ENCODE results near the gene CUTC. TPM values are rescaled to one million over a fixed set of nuclear protein-coding genes. Genes with fewer than 3 reads are reported as not detected.
A peak's percentile ranks its signal among the peaks of the same experiment; 100 is the strongest.

The CUTC gene
- total RNA-seq, 2 donors from 2014 or later, result 8.6 to 14.8 TPM

DNA sequence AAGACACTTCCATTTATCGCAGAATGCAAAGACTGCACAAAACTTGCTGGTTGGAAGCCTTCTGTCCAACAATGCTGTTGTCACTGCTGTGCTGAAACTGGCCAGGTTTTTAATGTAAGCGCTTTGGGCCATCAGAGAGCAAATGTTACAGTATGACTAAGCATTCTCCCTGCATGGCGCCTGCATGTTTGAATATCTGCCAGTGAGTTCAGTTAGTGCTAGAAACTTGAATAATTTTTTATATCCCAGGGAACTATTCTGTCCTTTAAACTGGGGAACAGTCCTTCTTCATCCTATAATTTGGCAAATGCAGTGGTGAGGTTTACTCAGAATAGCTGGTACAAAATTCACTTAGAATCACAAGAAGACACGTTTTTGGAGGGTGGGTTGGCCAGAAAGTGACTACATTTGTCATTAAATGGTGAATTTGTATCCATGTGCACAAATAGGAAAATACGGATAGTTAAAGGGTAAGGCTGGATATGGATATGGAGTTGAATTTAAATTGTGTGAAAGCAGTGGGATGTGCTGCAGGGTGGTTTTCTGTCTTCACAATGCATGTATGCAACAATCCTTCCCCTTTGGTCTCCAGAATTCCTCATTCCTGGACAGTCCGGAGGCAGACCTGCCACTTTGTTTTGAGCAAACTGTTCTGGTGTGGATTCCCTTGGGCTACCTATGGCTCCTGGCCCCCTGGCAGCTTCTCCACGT is 52.1 kb downstream of the CUTC start:
- WGBS, 2 donors, result 81% methylated on average over 7 of the region's 7 CpGs
- no peak for TF ChIP-seq CTCF (IDR thresholded peaks at IDR 0.05)
- TF ChIP-seq POLR2A (IDR thresholded peaks at IDR 0.05), result no peak
- no peaks in the 10 kb centered on the region for H3K9me3 ChIP-seq
- no peaks in the 10 kb centered on the region for H3K27me3 ChIP-seq
- H3K36me3 ChIP-seq (replicated peaks in 1 of 2; ENCODE audit: insufficient read depth in 1 of 2, low read depth in 2 of 2), result no peaks in the 10 kb centered on the region
- H3K4me1 ChIP-seq, result no peaks in the 10 kb centered on the region
- H3K4me3 ChIP-seq, result no peak overlapping the region
- ATAC-seq (no peak), DNase-seq (peak in 3 of 4 donors; percentile 7 to 26 (median 14))
- intact Hi-C loops (cut with DNase I), result no loop called here
- H3K27ac ChIP-seq, result no peak overlapping the region

DNA sequence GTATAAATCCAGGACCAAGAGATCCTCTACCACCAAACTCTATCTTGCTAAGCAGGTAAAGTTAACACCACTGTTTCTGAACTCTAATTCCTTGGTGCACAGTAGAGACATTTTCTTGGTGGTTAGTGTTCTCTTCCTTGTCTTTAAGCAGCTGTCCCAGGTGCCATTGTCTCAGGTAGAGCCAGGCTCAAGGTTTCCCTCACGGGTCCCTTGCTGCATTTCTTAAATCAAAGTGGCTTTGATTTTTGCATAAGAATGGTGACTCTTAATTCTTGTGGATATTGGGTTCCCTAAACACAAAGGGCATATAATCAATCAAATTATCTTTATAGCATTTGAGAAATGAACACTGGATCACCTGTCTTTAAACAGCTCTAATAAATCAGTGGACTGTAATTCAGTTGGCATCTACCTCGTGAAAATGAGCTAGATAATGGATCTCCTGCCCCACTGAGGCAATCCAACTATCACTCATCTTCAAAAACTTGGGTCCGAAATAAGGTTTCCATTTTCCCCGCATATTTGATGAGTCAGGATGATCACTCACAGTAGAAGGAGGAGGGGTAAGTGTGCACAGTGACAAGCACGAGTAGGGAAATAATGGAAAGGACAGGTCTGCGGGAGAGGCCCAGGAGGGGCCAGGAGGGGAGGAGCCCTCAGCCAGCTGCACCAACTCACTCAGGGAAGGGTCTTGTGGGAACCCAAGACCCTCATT is 52.9 kb downstream of the CUTC start:
- Histone ChIP-seq H3K4me1 (no peaks in the 10 kb centered on the region), H3K9me3 (no peaks in the 10 kb centered on the region), H3K36me3 (replicated peaks in 1 of 2; ENCODE audit: insufficient read depth in 1 of 2, low read depth in 2 of 2) (no peaks in the 10 kb centered on the region), H3K27me3 (no peaks in the 10 kb centered on the region), H3K27ac (no peak overlapping the region), H3K4me3 (no peak overlapping the region)
- no peak for ATAC-seq
- WGBS, 2 donors, result 77 to 81% methylated on average over 6 of the region's 6 CpGs
- no peak for TF ChIP-seq CTCF (IDR thresholded peaks at IDR 0.05)
- TF ChIP-seq POLR2A (IDR thresholded peaks at IDR 0.05), result no peak
- no peak for DNase-seq
- intact Hi-C loops (cut with DNase I), result no loop called here

- H3K4me3 ChIP-seq, result no peak overlapping the region
- DNase-seq, result no peak
- no peaks in the 10 kb centered on the region for H3K36me3 ChIP-seq (replicated peaks in 1 of 2; ENCODE audit: insufficient read depth in 1 of 2, low read depth in 2 of 2)
- no peaks in the 10 kb centered on the region for H3K4me1 ChIP-seq
- no peak overlapping the region for H3K27ac ChIP-seq
- no peaks in the 10 kb centered on the region for H3K27me3 ChIP-seq
- 90 to 97% methylated on average over 6 of the region's 6 CpGs for WGBS, 2 donors
- intact Hi-C loops (cut with DNase I), result no loop called here
- H3K9me3 ChIP-seq, result no peaks in the 10 kb centered on the region
- ATAC-seq, result no peak
- TF ChIP-seq POLR2A (IDR thresholded peaks at IDR 0.05), result no peak
- no peak for TF ChIP-seq CTCF (IDR thresholded peaks at IDR 0.05)
These were observed 53.6 kb downstream of the CUTC start for GRCh38 chr10:99785646-99786045.

GRCh38 chr10:99787311-99787710 is 55.3 kb downstream of the CUTC start:
- no peak for DNase-seq
- Histone ChIP-seq H3K27me3 (no peaks in the 10 kb centered on the region), H3K4me1 (no peaks in the 10 kb centered on the region), H3K36me3 (replicated peaks in 1 of 2; ENCODE audit: insufficient read depth in 1 of 2, low read depth in 2 of 2) (no peaks in the 10 kb centered on the region), H3K9me3 (no peaks in the 10 kb centered on the region), H3K4me3 (no peak overlapping the region), H3K27ac (no peak overlapping the region)
- no peak for ATAC-seq
- TF ChIP-seq POLR2A (IDR thresholded peaks at IDR 0.05) (no peak), CTCF (IDR thresholded peaks at IDR 0.05) (no peak)
- 50 to 66% methylated on average over 5 of the region's 5 CpGs for WGBS, 2 donors
- intact Hi-C loops (cut with DNase I), result no loop called here
